ENCODE measurements around the gene MCUB.
"Not testable (repeated sequence)": the region's sequence is repeated elsewhere in the genome, so short reads cannot be mapped to it uniquely, and the experiment has no call there.

MCUB gene

DNA sequence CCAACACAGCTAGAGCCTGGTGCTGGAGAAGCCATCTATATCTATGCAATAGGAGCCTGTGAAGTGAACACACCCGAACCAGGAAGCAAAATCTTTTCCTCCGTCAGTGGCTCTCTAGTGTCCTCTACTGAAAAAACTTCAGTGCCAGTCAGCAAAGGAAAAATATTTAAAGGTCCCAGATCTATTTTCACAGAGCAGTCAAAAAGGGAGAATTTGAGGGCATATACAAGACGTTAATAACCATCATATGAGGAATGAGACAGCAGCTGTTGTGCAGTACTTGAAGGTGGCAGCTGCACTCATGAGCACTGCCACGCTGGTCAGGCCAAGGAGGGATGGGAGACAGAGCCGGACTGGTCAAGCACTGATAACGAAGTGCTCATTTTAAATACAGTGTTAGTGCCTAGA lies 14.4 kb downstream of the MCUB start:
- H3K9me3 Mint-ChIP-seq: peaks cover 15% of the 10 kb centered on the region
- H3K36me3 Mint-ChIP-seq (ENCODE audit: low read depth): no peaks in the 10 kb centered on the region
- H3K27ac Mint-ChIP-seq: no peak overlapping the region
- no peaks in the 10 kb centered on the region for H3K27me3 Mint-ChIP-seq (ENCODE audit: low read depth, poor library complexity)
- TF ChIP-seq, protein P1, sequence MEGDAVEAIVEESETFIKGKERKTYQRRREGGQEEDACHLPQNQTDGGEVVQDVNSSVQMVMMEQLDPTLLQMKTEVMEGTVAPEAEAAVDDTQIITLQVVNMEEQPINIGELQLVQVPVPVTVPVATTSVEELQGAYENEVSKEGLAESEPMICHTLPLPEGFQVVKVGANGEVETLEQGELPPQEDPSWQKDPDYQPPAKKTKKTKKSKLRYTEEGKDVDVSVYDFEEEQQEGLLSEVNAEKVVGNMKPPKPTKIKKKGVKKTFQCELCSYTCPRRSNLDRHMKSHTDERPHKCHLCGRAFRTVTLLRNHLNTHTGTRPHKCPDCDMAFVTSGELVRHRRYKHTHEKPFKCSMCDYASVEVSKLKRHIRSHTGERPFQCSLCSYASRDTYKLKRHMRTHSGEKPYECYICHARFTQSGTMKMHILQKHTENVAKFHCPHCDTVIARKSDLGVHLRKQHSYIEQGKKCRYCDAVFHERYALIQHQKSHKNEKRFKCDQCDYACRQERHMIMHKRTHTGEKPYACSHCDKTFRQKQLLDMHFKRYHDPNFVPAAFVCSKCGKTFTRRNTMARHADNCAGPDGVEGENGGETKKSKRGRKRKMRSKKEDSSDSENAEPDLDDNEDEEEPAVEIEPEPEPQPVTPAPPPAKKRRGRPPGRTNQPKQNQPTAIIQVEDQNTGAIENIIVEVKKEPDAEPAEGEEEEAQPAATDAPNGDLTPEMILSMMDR (IDR thresholded peaks at IDR 0.05): no peak
- DNase-seq: no peak
- H3K4me3 Mint-ChIP-seq: no peak overlapping the region
- H3K4me1 Mint-ChIP-seq: no peaks in the 10 kb centered on the region

DNA sequence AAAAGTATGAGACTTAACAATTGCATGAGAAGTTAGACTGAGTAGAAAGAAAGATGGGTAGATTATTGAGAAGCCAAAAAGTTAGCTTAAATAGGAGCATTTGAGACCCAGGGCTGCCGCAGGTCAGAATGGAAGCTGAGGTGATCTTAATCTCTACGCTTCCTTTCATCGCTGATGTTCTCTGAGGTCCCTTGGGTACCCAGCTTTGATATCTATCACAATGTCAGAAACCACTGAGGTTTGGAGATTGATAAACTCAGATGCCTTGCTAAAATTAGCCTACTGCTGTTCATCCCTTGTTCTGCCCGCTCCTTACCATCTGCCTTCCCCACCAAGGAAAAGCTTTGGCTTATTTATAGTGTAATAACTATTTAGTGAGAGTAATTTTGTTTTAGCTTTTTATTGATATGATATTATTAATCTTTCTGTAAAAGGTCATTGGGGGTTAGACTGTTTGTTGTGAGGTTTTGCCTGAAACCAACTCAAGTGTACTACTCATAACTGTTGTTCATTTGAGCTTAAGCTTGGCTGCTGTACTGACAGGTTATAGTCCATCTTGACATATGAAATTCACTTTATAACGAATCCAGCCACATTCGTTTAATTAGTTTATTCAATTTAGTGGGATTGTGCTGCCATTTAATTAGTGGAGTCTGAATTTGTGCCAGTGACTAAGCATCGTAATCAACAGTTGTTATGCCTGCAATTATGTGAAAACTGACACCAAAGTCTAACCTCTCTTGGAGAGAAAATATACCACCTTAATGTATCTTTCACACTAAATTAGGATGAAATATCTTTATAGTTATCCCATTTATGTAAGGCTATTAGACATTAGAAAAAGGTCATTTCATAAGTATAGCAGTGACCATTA lies 15.1 kb downstream of the MCUB start:
- Mint-ChIP-seq H3K4me1 (no peaks in the 10 kb centered on the region), H3K4me3 (no peak overlapping the region), H3K9me3 (peaks cover 17% of the 10 kb centered on the region), H3K27me3 (ENCODE audit: low read depth, poor library complexity) (no peaks in the 10 kb centered on the region), H3K36me3 (ENCODE audit: low read depth) (no peaks in the 10 kb centered on the region), H3K27ac (no peak overlapping the region)
- TF ChIP-seq, protein P1 (IDR thresholded peaks at IDR 0.05): no peak
- DNase-seq: no peak

DNA sequence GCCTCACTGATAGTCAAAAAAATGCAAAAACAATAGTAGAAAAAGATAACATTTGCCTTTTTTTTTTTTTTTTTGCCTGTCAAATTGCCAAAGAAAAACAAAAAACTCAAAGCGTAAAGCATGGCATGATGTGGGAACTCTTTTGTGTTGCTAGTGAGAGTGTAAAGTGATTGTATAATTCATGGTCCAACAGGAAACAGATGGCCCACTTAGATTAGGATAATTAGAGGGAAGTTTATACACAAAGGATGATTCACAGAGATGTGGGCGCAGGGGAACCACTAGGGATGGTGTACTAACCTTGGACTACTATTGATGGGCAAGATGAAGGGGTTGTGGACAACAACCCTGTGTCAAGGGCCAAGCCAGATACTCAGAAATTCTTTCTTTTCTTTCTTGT lies 16.4 kb downstream of the MCUB start:
- no peaks in the 10 kb centered on the region for H3K4me1 Mint-ChIP-seq
- H3K27ac Mint-ChIP-seq: no peak overlapping the region
- H3K9me3 Mint-ChIP-seq: peaks cover 18% of the 10 kb centered on the region
- no peak for DNase-seq
- no peaks in the 10 kb centered on the region for H3K27me3 Mint-ChIP-seq (ENCODE audit: low read depth, poor library complexity)
- TF ChIP-seq, protein P1 (IDR thresholded peaks at IDR 0.05): no peak
- no peak overlapping the region for H3K4me3 Mint-ChIP-seq
- H3K36me3 Mint-ChIP-seq (ENCODE audit: low read depth): no peaks in the 10 kb centered on the region

DNA sequence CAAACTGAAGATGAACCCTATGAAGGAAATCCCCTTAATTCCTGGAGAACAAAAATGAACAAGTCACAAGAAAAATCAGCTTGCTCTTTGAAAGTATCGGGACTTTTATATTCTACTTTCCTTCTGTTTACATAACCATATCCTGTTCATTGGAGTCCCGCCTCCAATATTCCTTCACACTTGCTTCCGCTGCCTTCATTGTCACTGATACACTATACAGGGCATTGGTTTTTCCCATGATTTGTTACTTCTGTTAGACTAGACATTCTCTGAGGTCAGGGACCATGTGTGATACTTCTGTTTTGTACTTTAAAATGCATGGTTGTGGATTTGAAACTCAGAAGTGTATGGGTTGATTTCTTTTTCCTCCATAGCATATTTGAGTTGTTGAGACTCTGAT lies 18.8 kb downstream of the MCUB start:
- Mint-ChIP-seq H3K4me1 (no peaks in the 10 kb centered on the region), H3K27ac (no peak overlapping the region), H3K36me3 (ENCODE audit: low read depth) (no peaks in the 10 kb centered on the region), H3K27me3 (ENCODE audit: low read depth, poor library complexity) (no peaks in the 10 kb centered on the region), H3K4me3 (no peak overlapping the region), H3K9me3 (peaks cover 32% of the 10 kb centered on the region)
- TF ChIP-seq, protein P1 (IDR thresholded peaks at IDR 0.05): no peak
- DNase-seq: no peak

DNA sequence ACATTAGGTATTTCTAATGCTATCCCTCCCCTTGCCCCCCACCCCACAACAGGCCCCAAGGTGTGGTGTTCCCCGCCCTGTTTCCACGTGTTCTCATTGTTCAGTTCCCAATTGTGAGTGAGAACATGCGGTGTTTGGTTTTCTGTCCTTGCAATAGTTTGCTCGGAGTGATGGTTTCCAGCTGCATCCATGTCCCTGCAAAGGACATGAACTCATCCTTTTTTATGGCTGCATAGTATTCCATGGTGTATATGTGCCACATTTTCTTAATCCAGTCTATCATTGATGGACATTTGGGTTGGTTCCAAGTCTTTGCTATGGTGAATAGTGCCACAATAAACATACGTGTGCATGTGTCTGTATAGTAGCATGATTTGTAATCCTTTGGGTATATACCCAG lies 20.0 kb downstream of the MCUB start:
- H3K4me1 Mint-ChIP-seq; H3K27me3 Mint-ChIP-seq (ENCODE audit: low read depth, poor library complexity); H3K4me3 Mint-ChIP-seq; DNase-seq; H3K36me3 Mint-ChIP-seq (ENCODE audit: low read depth); H3K27ac Mint-ChIP-seq: not testable (repeated sequence)
- peaks cover 42% of the 10 kb centered on the region for H3K9me3 Mint-ChIP-seq

DNA sequence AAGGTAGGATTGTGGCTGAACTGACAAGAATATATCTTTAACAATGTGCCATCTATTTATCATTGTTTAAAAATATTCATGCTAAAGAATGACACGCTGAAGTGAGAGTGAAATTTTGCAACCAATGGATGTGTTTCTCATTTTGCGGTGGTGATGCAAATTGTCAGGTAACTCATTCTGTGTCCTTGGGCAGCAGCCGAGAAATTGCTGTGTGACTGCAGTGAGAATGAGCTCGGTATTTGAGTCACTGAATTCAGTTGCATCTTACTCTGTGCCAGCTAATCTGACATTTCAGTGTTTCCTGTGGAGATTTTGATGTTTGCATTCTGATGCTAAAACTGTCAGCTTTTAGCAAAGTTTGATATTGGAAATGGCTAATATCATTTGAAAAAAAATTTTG lies 28.1 kb downstream of the MCUB start:
- Mint-ChIP-seq H3K27me3 (ENCODE audit: low read depth, poor library complexity) (no peaks in the 10 kb centered on the region), H3K4me3 (no peak overlapping the region), H3K9me3 (peaks cover 35% of the 10 kb centered on the region), H3K4me1 (no peaks in the 10 kb centered on the region), H3K27ac (no peak overlapping the region), H3K36me3 (ENCODE audit: low read depth) (no peaks in the 10 kb centered on the region)
- DNase-seq: no peak
- TF ChIP-seq, protein P1 (IDR thresholded peaks at IDR 0.05): no peak

Data from nephron progenitor cell (in vitro differentiated cells).